ENCODE data around the gene ADAMTS3.

ADAMTS3 gene

DNA sequence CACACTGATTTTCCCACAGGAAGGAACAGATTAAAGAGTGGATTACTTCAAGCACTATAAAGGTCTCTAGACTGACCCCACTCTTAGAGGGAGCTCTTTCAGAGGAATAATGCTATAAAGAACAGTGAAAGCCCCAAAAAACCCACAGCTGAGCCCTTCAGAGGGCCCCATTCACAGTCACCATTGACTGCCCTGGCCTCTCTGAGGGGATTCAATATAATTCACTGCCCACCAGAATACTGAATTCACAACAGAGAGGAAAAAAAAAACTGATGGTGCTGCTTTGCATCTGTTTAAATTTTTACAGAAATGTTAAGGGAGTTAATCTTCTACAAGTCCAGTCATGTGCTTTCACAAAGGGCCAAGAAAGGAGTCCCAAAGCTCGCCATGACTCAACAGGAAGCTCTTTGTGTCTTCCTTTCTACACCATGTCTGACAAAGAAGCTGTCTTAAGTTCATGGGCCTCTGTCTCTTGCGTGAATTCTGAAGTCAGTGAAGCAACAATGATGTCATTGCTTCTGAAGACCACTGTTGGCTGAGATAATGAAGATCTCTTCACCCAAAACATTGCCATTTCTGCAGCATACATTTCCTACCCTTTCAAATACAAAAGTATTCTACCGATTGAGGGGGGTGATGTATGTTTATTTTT lies 174.9 kb downstream of the ADAMTS3 start:
- DNase-seq = no peak

DNA sequence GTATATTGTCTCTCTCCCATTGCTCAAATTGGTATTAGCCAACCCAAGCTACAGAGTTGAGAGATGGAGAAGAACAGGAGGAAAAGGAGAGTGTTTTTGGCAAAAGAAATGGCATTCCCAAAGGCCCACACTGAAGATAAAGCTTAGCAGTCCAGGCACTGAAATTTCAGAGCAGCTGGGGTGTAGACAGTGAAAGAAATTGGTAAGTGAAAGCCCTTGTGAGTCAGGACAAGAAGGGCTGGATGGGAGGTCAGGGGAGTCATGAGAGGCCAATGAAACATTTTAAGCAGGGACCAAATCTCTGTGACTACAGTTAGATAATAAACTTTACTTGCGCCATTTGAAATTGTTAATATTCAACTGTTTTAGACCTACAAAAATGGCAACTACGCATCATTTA lies 177.7 kb downstream of the ADAMTS3 start:
- DNase-seq = no peak

DNA sequence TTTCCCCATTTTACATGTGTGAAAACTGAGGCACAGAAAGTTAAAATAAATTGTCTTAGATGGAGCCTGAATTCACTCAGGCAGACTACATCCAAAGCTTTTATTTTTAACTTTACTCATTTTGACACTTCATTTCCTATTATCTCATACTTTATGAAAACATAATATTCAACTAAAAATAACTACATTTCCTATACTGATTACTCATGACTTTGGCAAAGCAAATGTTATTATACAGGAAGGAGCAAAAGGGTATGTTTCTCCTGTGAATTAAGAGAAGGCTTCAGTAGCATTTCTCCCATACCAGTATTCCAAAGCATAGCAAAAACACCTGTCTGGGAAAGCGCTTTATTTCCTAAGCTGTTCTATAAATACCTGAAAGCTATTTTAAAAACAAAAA lies 178.6 kb downstream of the ADAMTS3 start:
- DNase-seq = no peak

- no peak for DNase-seq
These were observed 180.5 kb downstream of the ADAMTS3 start for GRCh38 chr4:72388521-72388920.

DNA sequence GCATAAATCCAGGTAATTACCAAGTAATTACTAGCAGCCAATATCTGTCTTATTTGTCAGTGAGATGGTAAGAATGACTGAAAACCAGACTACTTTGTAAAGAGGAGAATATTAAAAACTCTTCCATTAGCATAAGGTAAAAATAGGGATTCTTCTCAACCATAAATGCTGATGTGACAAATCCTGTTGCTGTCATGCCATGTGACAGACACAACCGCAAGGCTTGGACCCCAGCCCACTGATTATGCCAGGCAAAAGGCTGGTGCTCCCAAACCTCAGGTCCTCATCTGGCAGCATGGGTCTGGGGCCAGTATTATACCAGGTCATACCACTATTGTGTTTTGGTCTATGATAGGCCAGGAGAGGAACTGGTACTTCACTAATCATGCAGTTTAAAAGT lies 181.1 kb downstream of the ADAMTS3 start:
- no peak for DNase-seq

GRCh38 chr4:72383439-72383838 lies 185.6 kb downstream of the ADAMTS3 start:
- DNase-seq = no peak

DNA sequence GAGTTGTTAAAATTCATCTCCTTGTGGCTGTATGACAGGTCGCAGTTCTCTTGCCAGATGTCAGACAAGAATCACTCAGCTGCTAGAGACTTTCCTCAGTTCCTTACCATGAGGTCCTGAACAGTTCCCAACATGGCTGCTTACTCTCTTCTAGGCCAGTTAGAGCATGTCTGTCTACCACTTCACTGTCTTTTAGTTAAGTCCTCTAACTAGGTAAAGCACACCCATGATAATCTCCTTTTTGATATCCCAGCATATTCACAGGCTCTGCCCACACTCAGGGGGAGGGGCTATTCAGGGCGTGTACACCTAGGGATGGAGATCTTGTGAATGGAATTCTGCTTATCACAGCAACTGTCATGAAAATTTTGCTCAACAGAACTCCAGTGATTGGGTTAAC lies 190.1 kb downstream of the ADAMTS3 start:
- DNase-seq = no peak

GRCh38 chr4:72377491-72378194 lies 191.4 kb downstream of the ADAMTS3 start:
- no peak for DNase-seq

DNA sequence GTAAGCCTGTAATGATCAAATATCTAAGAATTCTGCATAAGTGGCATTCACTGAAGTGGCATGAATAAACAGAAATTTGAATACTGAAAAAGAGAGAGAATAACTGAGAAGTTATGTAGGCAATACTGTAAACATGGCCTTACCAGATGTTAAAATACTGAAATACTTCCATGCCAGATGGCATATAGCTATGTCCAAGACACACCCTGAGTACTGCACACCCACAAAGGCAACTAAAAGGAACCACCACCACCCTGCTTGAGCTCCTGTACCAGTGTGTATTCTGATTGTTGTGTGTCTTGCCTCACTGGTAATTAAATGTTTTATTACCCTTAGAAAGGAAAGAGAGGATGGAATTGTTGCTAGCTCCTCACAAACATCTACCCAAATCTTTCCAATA lies 192.1 kb downstream of the ADAMTS3 start:
- no peak for DNase-seq

DNA sequence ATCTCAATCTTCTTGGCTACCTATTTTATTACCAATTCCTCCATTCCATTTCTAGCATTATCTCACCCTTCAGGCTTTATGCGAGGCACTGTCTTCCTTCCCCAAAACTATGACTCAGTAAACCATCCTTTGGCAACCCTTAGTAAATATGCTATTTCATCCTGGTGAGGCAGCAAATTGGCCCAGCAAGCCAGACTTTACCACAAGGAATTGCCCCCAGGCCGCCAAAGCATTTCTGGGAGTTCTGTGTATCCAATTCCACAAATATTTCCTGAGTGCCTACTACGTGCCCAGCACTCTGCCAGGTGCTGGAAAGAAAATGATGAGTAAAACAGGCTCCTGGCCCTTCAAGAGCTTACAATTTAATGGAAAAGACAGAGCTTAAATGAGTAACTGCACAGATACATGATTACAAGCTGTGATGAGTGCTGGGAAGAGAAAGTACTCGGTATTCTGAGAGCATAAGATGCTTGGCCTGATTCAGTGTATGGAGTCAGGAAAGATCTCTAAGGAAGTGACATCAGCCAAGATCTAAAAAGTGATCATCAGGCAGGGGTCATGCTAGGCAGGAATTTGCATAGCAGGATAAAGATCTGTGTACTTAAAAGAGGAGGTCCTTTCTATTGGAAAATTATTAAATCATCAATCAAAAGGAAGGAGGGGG lies 193.8 kb downstream of the ADAMTS3 start:
- DNase-seq = no peak

GRCh38 chr4:72374159-72374558 lies 194.9 kb downstream of the ADAMTS3 start:
- no peak for DNase-seq

GRCh38 chr4:72366601-72367000 lies 202.4 kb downstream of the ADAMTS3 start:
- no peak for DNase-seq

GRCh38 chr4:72365981-72366380 lies 203.0 kb downstream of the ADAMTS3 start:
- DNase-seq = no peak

GRCh38 chr4:72365016-72365415 lies 204.0 kb downstream of the ADAMTS3 start:
- DNase-seq = no peak

DNA sequence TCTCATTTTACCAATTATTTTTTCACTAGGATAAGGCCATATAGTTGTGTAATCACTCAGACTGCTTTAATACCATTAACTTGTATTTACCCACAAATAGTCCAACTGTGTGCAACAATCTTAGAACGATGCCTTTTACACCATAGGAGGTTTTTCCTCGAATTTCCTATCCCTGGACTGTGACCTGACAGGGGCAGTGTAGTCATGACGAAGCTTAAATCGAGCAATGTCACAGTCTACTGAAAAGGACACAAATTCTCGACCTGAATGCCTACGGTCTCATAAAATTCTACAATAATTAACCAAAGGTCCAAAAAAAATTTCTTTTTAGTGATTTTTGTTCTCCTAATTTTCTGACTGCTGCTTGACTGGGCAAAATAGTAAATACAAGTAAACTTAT lies 208.9 kb downstream of the ADAMTS3 start:
- DNase-seq = no peak

GRCh38 chr4:72358483-72358882 lies 210.5 kb downstream of the ADAMTS3 start:
- no peak for DNase-seq

DNA sequence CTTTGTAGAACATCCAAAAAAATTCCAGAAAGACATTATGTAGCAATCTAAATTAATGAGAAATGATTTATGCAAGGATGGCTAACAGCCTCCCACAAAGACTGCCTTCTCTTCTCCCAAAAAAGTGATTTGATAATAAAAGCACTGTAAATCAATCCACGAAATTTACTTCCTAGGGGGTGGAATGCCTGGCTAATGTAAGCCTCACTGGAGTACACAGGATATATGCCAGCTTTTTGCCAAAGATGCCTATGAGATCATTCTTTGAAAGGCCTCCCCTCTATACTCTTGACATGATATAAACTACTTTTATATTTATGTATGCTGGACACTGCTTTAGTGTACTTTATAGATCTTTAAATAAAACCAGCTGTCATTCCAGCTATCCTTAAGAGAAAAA lies 211.1 kb downstream of the ADAMTS3 start:
- no peak for DNase-seq

GRCh38 chr4:72352711-72353110 lies 216.3 kb downstream of the ADAMTS3 start:
- DNase-seq = no peak

GRCh38 chr4:72351521-72351920 lies 217.5 kb downstream of the ADAMTS3 start:
- no peak for DNase-seq

DNA sequence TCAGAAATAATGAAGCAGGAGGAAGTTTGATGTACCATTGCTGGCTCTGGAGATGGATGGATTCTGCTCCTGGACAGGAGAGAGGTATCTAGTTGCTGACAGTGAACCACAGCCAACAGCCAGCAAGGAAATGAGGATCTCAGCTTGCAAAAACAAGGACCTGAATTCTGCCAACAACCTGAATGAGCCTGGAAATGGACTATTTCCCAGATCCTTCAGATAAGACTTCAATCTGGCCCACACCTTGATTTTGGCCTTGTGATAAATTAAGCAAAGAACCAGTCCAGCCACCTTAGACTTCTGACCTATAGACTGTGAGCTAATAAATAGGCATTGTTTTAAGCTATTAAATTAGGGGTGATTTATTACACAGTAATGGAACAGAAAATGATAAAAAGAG lies 220.3 kb downstream of the ADAMTS3 start:
- DNase-seq = no peak

DNA sequence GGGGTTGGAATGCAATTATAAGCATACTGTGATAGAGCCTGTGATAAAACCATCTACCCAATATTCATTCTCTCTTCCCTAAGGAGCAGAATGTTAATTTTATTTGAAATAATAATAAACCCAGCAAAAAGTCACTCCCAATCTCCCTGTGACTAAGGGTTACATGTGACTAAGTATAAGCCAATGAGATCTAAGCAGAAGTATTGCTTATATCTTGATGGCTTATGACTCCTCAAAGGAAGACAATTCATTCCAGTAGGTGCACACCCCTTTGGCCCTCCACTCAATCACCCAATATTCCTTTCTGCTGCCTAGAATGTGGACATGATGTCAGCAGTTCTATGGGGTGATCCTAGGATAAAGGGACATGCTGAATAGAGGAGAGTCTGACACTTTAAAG lies 224.6 kb downstream of the ADAMTS3 start:
- DNase-seq = no peak

DNA sequence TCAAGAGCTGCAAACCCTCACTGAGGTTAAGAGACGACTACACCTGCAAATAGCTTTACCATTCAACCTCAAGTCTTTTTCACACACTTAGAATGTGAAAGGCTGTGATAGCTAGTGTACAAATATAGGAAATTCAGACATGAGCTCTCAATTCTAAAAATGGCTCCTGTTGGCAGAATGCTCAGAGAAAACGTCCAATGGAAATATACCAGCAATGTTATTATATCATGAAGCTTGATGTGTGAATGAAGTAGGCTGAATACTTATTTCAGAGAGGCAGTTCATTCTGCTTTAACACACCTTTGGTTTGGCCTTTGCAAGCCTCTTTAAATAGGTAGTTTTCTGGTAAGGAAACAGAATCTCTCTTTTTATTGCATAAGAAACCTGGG lies 227.6 kb downstream of the ADAMTS3 start:
- DNase-seq = no peak

- no peak for DNase-seq
These were observed 228.1 kb downstream of the ADAMTS3 start for GRCh38 chr4:72340803-72341431.

- DNase-seq = no peak
These were observed 231.0 kb downstream of the ADAMTS3 start for GRCh38 chr4:72338060-72338459.

Data from stimulated activated CD4-positive, alpha-beta T cell treated with anti-CD3 and anti-CD28 coated beads, Interleukin-15, amount 100 ng/mL, for 24 hours (primary cell).